Measurements from ENCODE around the gene REC8. TPM values are rescaled to one million over a fixed set of nuclear protein-coding genes. Genes with fewer than 3 reads are reported as not detected.

Gene REC8
- total RNA-seq, 4 donors from 2014 or later = 6.7 to 31.4 (median 16.3) TPM

- TF ChIP-seq, protein P1, sequence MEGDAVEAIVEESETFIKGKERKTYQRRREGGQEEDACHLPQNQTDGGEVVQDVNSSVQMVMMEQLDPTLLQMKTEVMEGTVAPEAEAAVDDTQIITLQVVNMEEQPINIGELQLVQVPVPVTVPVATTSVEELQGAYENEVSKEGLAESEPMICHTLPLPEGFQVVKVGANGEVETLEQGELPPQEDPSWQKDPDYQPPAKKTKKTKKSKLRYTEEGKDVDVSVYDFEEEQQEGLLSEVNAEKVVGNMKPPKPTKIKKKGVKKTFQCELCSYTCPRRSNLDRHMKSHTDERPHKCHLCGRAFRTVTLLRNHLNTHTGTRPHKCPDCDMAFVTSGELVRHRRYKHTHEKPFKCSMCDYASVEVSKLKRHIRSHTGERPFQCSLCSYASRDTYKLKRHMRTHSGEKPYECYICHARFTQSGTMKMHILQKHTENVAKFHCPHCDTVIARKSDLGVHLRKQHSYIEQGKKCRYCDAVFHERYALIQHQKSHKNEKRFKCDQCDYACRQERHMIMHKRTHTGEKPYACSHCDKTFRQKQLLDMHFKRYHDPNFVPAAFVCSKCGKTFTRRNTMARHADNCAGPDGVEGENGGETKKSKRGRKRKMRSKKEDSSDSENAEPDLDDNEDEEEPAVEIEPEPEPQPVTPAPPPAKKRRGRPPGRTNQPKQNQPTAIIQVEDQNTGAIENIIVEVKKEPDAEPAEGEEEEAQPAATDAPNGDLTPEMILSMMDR (IDR thresholded peaks at IDR 0.05) = no peak
- DNase-seq (ENCODE audit: low spot score) (no peak), ATAC-seq (ENCODE audit: low FRiP score) (no peak)
These were observed 996 bp downstream of the REC8 start for GRCh38 chr14:24172871-24173281.

DNA sequence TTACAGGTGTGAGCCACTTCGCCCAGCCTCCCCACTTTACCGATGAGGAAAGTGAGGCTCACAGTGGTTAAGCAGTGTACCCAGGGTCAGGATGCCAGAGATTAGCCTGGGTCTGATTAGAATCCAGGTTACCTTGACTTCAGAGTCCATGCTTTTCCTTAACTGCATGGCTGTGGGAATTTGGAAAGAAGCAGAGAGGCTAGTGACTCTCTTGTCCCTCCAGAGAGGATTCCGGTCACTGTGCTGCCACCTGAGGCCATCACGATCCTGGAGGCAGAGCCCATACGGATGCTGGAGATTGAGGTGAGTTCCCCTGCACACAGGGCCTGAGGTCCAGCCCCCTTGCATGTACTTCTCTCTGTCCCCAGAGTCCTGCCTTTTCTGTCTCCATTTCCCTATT lies 4.7 kb downstream of the REC8 start:
- DNase-seq (ENCODE audit: low spot score) = no peak
- TF ChIP-seq, protein P1 (IDR thresholded peaks at IDR 0.05) = no peak
- ATAC-seq (ENCODE audit: low FRiP score) = no peak

GRCh38 chr14:24177041-24177825 lies 5.4 kb downstream of the REC8 start:
- DNase-seq (ENCODE audit: low spot score) = no peak
- ATAC-seq (ENCODE audit: low FRiP score) = no peak

GRCh38 chr14:24177891-24178290 lies 6.0 kb downstream of the REC8 start:
- DNase-seq (ENCODE audit: low spot score) (no peak), ATAC-seq (ENCODE audit: low FRiP score) (no peak)
- TF ChIP-seq, protein P1 (IDR thresholded peaks at IDR 0.05) = no peak

More at GRCh38 chr14:24177041-24177825, 5.4 kb downstream of the REC8 start:
- TF ChIP-seq, protein P1 (IDR thresholded peaks at IDR 0.05) = no peak

DNA sequence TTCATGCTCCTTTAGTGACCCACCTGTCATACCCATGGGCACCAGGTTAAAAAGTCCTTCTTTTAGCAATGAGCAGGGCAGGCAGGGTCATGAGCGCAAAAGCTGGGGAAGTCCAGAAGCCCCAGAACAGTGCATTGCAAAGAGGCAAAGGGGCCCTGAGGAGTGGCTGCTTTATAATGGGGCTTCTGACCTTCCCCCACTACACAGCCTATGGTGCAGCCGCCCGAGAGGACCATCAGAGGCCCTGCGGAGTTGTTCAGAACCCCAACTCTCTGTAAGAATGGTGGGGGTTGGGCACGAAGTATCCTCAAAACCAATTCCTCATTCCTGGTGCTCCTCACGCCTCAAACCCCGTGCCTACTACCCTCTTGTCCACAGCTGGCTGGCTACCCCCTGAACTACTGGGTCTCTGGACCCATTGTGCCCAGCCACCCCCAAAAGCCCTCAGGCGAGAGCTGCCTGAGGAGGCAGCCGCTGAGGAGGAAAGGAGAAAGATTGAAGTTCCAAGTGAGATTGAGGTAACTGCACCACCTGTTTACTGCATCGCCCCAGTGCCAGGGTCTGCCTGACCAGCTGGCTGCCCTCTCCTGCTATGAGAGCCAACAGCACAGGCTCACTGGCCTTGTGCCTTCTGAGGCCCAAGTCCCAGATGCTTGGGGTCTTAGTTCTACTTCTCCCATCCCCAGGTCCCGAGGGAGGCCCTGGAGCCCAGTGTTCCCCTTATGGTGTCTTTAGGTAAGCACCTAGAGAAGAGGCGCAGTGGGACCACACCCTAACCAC lies 6.7 kb downstream of the REC8 start:
- DNase-seq (ENCODE audit: low spot score) (no peak), ATAC-seq (ENCODE audit: low FRiP score) (no peak)
- TF ChIP-seq, protein P1 (IDR thresholded peaks at IDR 0.05) = no peak

GRCh38 chr14:24179294-24179960 lies 7.5 kb downstream of the REC8 start:
- TF ChIP-seq, protein P1 (IDR thresholded peaks at IDR 0.05) = no peak
- DNase-seq (ENCODE audit: low spot score) = no peak
- no peak for ATAC-seq (ENCODE audit: low FRiP score)

Measured in omental fat pad (tissue), 4 donors.